Thyroid gland (tissue), 4 donors: ENCODE data around the gene OR7C1. TPM values are rescaled to one million over a fixed set of nuclear protein-coding genes. Genes with fewer than 3 reads are reported as not detected.

Experiments
- DNase-seq, 2 donors: peaks; one replicate each; pipeline ENCODE4 v3.0.0-alpha.2; 2019
- H3K27ac ChIP-seq, 3 donors: fragments of 200-600 bp; sonication (generic); 1 replicate in 2 of 3; 2 replicates in 1 of 3; pipeline ENCODE4 v1.5.1; 2016 to 2019; ENCODE audit warnings: mild to moderate bottlenecking in 1 of 3, moderate library complexity in 1 of 3
- H3K27me3 ChIP-seq: fragments of 200-600 bp; sonication (generic); one replicate; pipeline ENCODE4 v1.5.1; 2019
- H3K36me3 ChIP-seq, 2 donors: fragments of 200-600 bp; sonication (generic); one replicate each; pipeline ENCODE4 v1.5.1; 2016 to 2019
- H3K4me1 ChIP-seq, 2 donors: fragments of 200-600 bp; sonication (generic); one replicate each; pipeline ENCODE4 v1.5.1; 2017 to 2019
- H3K4me3 ChIP-seq, 3 donors: fragments of 200-600 bp; sonication (generic); replicated peaks in 1 of 3; 1 replicate in 2 of 3; 2 replicates in 1 of 3; pipeline ENCODE4 v1.5.1; 2016; ENCODE audit warnings: mild to moderate bottlenecking in 1 of 3
- H3K9me3 ChIP-seq: fragments of 200-600 bp; sonication (generic); one replicate; pipeline ENCODE4 v1.5.1; 2017
- POLR2A ChIP-seq, 2 donors: fragments of 450-650 bp; IDR thresholded peaks; one replicate each; pipeline ENCODE4 v1.6.1; 2017; ENCODE audit warnings: antibody characterized with exemption in 2 of 2, mild to moderate bottlenecking in 2 of 2, moderate library complexity in 1 of 2
- WGBS, 2 donors: methylation state at CpG; one replicate each; pipeline ENCODE4 v1.1.5; 2017; 5-methylcytosine and 5-hydroxymethylcytosine counted together
- intact Hi-C: fragments of 100-400 bp; cut with DNase I; formaldehyde crosslinking; loops from one replicate; pipeline ENCODE4 v1.15.1; 2023
- total RNA-seq, 4 donors: library from RNA; depleted of rRNA; stranded (reverse); fragments of >200 nt; gene quantifications; one replicate each; pipeline ENCODE4 v1.2.3, GENCODE V29; 2016
- TF ChIP-seq, protein P1 (sequence below), 6 experiments: fragments of 200-600 bp in 3 of 6; fragments of 450-650 bp in 3 of 6; sonication (generic) in 3 of 6; IDR thresholded peaks; one replicate each; pipeline ENCODE4 v1.5.1; 2016 to 2019; ENCODE audit warnings: antibody characterized with exemption in 6 of 6, mild to moderate bottlenecking in 2 of 6, inconsistent platforms in 1 of 6, moderate library complexity in 1 of 6

OR7C1 gene
- total RNA-seq, 4 donors from 2014 or later: under 0.01 TPM; not detected in 3

GRCh38 chr19:14772995-14773394 is 62.0 kb downstream of the OR7C1 start:
- WGBS, 2 donors: 93 to 94% methylated on average over 7 of the region's 7 CpGs
- intact Hi-C loops: no loop called here
- Histone ChIP-seq H3K27ac (no peak overlapping the region), H3K27me3 (peaks cover 3% of the 10 kb centered on the region), H3K9me3 (no peaks in the 10 kb centered on the region), H3K36me3 (no peaks in the 10 kb centered on the region), H3K4me1 (no peaks in the 10 kb centered on the region), H3K4me3 (no peak overlapping the region)
- TF ChIP-seq, protein P1, sequence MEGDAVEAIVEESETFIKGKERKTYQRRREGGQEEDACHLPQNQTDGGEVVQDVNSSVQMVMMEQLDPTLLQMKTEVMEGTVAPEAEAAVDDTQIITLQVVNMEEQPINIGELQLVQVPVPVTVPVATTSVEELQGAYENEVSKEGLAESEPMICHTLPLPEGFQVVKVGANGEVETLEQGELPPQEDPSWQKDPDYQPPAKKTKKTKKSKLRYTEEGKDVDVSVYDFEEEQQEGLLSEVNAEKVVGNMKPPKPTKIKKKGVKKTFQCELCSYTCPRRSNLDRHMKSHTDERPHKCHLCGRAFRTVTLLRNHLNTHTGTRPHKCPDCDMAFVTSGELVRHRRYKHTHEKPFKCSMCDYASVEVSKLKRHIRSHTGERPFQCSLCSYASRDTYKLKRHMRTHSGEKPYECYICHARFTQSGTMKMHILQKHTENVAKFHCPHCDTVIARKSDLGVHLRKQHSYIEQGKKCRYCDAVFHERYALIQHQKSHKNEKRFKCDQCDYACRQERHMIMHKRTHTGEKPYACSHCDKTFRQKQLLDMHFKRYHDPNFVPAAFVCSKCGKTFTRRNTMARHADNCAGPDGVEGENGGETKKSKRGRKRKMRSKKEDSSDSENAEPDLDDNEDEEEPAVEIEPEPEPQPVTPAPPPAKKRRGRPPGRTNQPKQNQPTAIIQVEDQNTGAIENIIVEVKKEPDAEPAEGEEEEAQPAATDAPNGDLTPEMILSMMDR (IDR thresholded peaks at IDR 0.05): no peak
- no peak for TF ChIP-seq POLR2A (IDR thresholded peaks at IDR 0.05)
- DNase-seq: no peak

DNA sequence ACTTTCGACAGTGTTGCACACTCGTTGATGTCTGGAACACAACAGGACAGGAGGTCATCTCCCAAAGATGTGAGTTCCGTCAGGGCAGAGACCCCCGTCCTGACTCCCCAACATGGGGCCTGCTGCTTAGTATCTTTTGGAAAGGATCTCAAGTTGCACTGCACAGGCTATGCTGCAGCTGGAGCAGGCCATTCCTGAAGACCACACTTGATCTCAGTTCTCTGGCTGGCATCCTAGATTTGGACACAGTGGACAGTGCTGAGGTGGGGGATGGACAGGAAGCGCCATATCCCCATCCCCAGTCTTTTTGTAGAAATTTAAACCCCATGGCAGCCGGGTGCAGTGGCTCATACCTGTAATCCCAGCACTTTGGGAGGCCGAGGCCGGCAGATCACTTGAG is 62.5 kb downstream of the OR7C1 start:
- H3K4me3 ChIP-seq: no peak overlapping the region
- H3K4me1 ChIP-seq: no peaks in the 10 kb centered on the region
- H3K36me3 ChIP-seq: no peaks in the 10 kb centered on the region
- intact Hi-C loops: no loop called here
- no peak for TF ChIP-seq POLR2A (IDR thresholded peaks at IDR 0.05)
- TF ChIP-seq, protein P1 (IDR thresholded peaks at IDR 0.05): no peak
- peaks cover 3% of the 10 kb centered on the region for H3K27me3 ChIP-seq
- WGBS, 2 donors: 78 to 91% methylated on average over 5 to 8 of the region's 8 CpGs
- no peaks in the 10 kb centered on the region for H3K9me3 ChIP-seq
- no peak for DNase-seq
- H3K27ac ChIP-seq: no peak overlapping the region

- WGBS, 2 donors: 76 to 78% methylated on average over 11 of the region's 11 CpGs
- intact Hi-C loops: no loop called here
- H3K36me3 ChIP-seq: no peaks in the 10 kb centered on the region
- H3K4me1 ChIP-seq: no peaks in the 10 kb centered on the region
- H3K4me3 ChIP-seq: no peak overlapping the region
- H3K27me3 ChIP-seq: no peaks in the 10 kb centered on the region
- no peak overlapping the region for H3K27ac ChIP-seq
- DNase-seq: no peak
- no peak for TF ChIP-seq POLR2A (IDR thresholded peaks at IDR 0.05)
- TF ChIP-seq, protein P1 (IDR thresholded peaks at IDR 0.05): no peak
- no peaks in the 10 kb centered on the region for H3K9me3 ChIP-seq
Observed at GRCh38 chr19:14770944-14771839, 63.8 kb downstream of the OR7C1 start.

DNA sequence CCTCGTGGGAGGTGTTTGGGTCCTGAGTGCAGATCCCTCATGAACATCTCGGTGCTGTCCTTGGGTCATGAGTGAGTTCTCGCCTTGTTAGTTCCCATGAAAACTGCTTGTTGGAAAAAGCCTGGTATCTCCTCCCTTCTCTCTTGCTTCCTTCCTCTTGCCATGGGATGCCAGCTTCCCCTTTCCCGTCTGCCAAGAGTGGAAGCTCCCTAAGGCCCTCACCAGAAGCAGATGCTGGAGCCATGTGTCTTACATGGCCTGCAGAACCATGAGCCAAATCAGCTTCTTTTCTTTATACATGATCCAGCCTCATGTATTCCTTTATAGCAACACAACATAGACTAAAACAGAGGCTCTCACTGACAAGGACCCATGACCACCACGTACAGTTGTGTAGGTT is 64.8 kb downstream of the OR7C1 start:
- TF ChIP-seq, protein P1 (IDR thresholded peaks at IDR 0.05): no peak
- TF ChIP-seq POLR2A (IDR thresholded peaks at IDR 0.05): no peak
- Histone ChIP-seq H3K4me3 (no peak overlapping the region), H3K4me1 (no peaks in the 10 kb centered on the region), H3K27me3 (no peaks in the 10 kb centered on the region), H3K27ac (no peak overlapping the region), H3K36me3 (no peaks in the 10 kb centered on the region), H3K9me3 (no peaks in the 10 kb centered on the region)
- WGBS, 2 donors: 77 to 80% methylated on average over 5 of the region's 5 CpGs
- DNase-seq: no peak
- intact Hi-C loops: no loop called here

- intact Hi-C loops: no loop called here
- no peaks in the 10 kb centered on the region for H3K9me3 ChIP-seq
Observed at GRCh38 chr19:14769201-14769600, 65.8 kb downstream of the OR7C1 start.

More at GRCh38 chr19:14769201-14769600, 65.8 kb downstream of the OR7C1 start:
- H3K27ac ChIP-seq: no peak overlapping the region
- H3K4me3 ChIP-seq: no peak overlapping the region
- no peaks in the 10 kb centered on the region for H3K27me3 ChIP-seq
- 71 to 72% methylated on average over 5 of the region's 5 CpGs for WGBS, 2 donors
- no peak for DNase-seq
- no peaks in the 10 kb centered on the region for H3K36me3 ChIP-seq
- no peaks in the 10 kb centered on the region for H3K4me1 ChIP-seq
- TF ChIP-seq POLR2A (IDR thresholded peaks at IDR 0.05): no peak
- TF ChIP-seq, protein P1 (IDR thresholded peaks at IDR 0.05): no peak
